Measurements from ENCODE around the gene WWTR1.

WWTR1 gene

GRCh38 chr3:149501524-149501923 is 156.3 kb downstream of the WWTR1 start:
- H3K27ac Mint-ChIP-seq = no peak overlapping the region
- no peak overlapping the region for H3K4me3 Mint-ChIP-seq
- peaks cover 2% of the 10 kb centered on the region for H3K27me3 Mint-ChIP-seq
- no peaks in the 10 kb centered on the region for H3K4me1 Mint-ChIP-seq
- H3K36me3 Mint-ChIP-seq = no peaks in the 10 kb centered on the region
- no peaks in the 10 kb centered on the region for H3K9me3 Mint-ChIP-seq

GRCh38 chr3:149497966-149498670 is 159.7 kb downstream of the WWTR1 start:
- no peaks in the 10 kb centered on the region for H3K4me1 Mint-ChIP-seq
- H3K9me3 Mint-ChIP-seq = no peaks in the 10 kb centered on the region
- H3K27ac Mint-ChIP-seq = no peak overlapping the region
- H3K27me3 Mint-ChIP-seq = peaks cover 4% of the 10 kb centered on the region
- H3K4me3 Mint-ChIP-seq = no peak overlapping the region
- H3K36me3 Mint-ChIP-seq = no peaks in the 10 kb centered on the region

GRCh38 chr3:149496891-149497290 is 160.9 kb downstream of the WWTR1 start:
- H3K27ac Mint-ChIP-seq = no peak overlapping the region
- H3K4me3 Mint-ChIP-seq = no peak overlapping the region
- no peaks in the 10 kb centered on the region for H3K4me1 Mint-ChIP-seq
- peaks cover 6% of the 10 kb centered on the region for H3K27me3 Mint-ChIP-seq
- H3K36me3 Mint-ChIP-seq = no peaks in the 10 kb centered on the region
- no peaks in the 10 kb centered on the region for H3K9me3 Mint-ChIP-seq

DNA sequence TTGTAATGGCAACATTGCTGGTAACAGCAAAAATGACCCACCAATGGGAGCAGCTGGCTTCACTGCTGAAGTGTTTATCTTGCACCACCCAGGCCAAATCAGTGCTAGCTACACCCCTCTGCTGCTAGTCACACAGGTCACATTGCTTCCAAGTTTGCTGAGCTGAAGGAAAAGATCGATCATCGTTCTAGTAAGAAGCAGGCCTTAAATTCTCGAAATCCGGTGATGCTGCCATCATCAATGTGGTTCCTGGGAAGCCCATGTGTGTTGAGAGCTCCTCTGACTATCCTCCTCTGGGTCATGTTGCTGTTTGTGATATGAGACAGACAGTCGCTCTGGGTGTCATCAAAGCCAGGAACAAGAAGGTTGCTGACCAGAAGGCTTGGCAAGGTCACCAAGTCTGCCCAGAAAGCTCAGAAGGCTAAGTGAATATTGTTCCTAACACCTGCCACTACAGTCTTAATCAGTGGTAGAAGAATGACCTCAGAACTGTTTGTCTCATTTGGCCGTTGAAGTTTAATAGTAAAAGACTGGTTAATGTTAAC is 162.2 kb downstream of the WWTR1 start:
- H3K36me3 Mint-ChIP-seq = no peaks in the 10 kb centered on the region
- H3K9me3 Mint-ChIP-seq = no peaks in the 10 kb centered on the region
- H3K27ac Mint-ChIP-seq = no peak overlapping the region
- H3K27me3 Mint-ChIP-seq = peaks cover 11% of the 10 kb centered on the region
- no peaks in the 10 kb centered on the region for H3K4me1 Mint-ChIP-seq
- H3K4me3 Mint-ChIP-seq = no peak overlapping the region

- no peaks in the 10 kb centered on the region for H3K4me1 Mint-ChIP-seq
- no peak overlapping the region for H3K27ac Mint-ChIP-seq
- peaks cover 14% of the 10 kb centered on the region for H3K27me3 Mint-ChIP-seq
- H3K9me3 Mint-ChIP-seq = peaks cover 3% of the 10 kb centered on the region
- H3K4me3 Mint-ChIP-seq = no peak overlapping the region
- H3K36me3 Mint-ChIP-seq = no peaks in the 10 kb centered on the region
Measured at GRCh38 chr3:149494759-149495580, 162.9 kb downstream of the WWTR1 start.

- Mint-ChIP-seq H3K4me3 (no peak overlapping the region), H3K27me3 (peaks cover 15% of the 10 kb centered on the region), H3K27ac (no peak overlapping the region), H3K4me1 (no peaks in the 10 kb centered on the region), H3K9me3 (peaks cover 3% of the 10 kb centered on the region), H3K36me3 (no peaks in the 10 kb centered on the region)
Measured at GRCh38 chr3:149494022-149494758, 163.6 kb downstream of the WWTR1 start.

GRCh38 chr3:149493315-149494021 is 164.4 kb downstream of the WWTR1 start:
- H3K27ac Mint-ChIP-seq = no peak overlapping the region

GRCh38 chr3:149490260-149490971 is 167.4 kb downstream of the WWTR1 start:
- Mint-ChIP-seq H3K27ac (no peak overlapping the region), H3K4me3 (no peak overlapping the region), H3K4me1 (no peaks in the 10 kb centered on the region), H3K9me3 (peaks cover 3% of the 10 kb centered on the region), H3K27me3 (peaks cover 14% of the 10 kb centered on the region), H3K36me3 (no peaks in the 10 kb centered on the region)

More at GRCh38 chr3:149493315-149494021, 164.4 kb downstream of the WWTR1 start:
- Mint-ChIP-seq H3K27me3 (peaks cover 15% of the 10 kb centered on the region), H3K9me3 (peaks cover 3% of the 10 kb centered on the region), H3K36me3 (no peaks in the 10 kb centered on the region), H3K4me1 (no peaks in the 10 kb centered on the region), H3K4me3 (no peak overlapping the region)

DNA sequence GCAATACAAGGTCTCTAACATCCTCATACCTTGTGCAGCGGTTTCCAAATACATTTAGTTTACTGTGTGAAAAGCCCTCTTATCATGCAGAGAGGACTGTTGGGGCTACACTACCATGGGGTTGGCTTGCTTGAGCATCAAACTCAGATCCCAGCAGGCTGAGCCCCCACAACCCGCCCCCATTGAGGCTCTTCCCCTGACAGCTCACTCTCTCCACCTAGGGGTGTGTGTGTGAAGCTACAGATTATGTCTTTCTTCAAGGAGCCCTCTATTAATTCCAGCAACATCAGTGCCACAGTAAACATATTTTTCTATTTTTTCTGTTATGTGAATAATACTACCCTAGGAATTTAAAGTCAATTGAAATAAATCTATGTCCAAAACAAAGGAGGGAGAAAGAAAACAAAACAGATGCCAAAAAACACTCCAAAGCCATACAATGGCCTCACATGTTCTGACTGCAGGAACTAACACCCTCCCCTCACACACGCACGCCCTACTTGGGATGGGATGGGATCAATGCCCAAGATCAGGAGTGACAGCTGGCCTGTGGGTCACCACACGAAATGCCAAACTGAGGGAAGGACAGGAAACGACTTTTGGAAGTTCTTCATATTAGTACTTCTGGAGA is 168.7 kb downstream of the WWTR1 start:
- no peaks in the 10 kb centered on the region for H3K36me3 Mint-ChIP-seq
- no peak overlapping the region for H3K27ac Mint-ChIP-seq
- H3K4me1 Mint-ChIP-seq = no peaks in the 10 kb centered on the region
- H3K27me3 Mint-ChIP-seq = peaks cover 14% of the 10 kb centered on the region
- no peak overlapping the region for H3K4me3 Mint-ChIP-seq
- peaks cover 3% of the 10 kb centered on the region for H3K9me3 Mint-ChIP-seq

GRCh38 chr3:149487598-149488197 is 170.1 kb downstream of the WWTR1 start:
- H3K9me3 Mint-ChIP-seq = peaks cover 3% of the 10 kb centered on the region

DNA sequence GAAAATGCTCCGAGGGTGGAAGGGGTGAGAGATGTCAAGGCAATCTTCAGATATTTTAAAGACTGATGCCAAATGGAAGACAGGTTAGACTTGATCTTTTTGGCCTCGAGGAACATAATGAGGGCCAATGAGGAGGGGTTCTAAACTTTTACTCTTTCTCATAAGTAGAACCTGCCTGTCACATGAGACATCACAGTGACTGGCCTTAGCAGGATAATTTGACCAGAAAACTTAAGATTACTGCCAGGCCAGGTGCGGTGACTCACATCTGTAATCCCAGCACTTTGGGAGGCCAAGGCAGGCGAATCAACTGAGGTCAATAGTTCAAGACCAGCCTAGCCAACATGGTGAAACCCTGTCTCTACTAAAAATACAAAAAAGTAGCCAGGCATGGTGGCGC is 171.1 kb downstream of the WWTR1 start:
- H3K9me3 Mint-ChIP-seq = peaks cover 3% of the 10 kb centered on the region
- no peak overlapping the region for H3K27ac Mint-ChIP-seq
- H3K36me3 Mint-ChIP-seq = no peaks in the 10 kb centered on the region
- H3K4me3 Mint-ChIP-seq = no peak overlapping the region
- peaks cover 9% of the 10 kb centered on the region for H3K27me3 Mint-ChIP-seq
- H3K4me1 Mint-ChIP-seq = no peaks in the 10 kb centered on the region

More at GRCh38 chr3:149487598-149488197, 170.1 kb downstream of the WWTR1 start:
- no peaks in the 10 kb centered on the region for H3K36me3 Mint-ChIP-seq
- H3K27me3 Mint-ChIP-seq = peaks cover 11% of the 10 kb centered on the region
- H3K27ac Mint-ChIP-seq = no peak overlapping the region
- no peak overlapping the region for H3K4me3 Mint-ChIP-seq
- H3K4me1 Mint-ChIP-seq = no peaks in the 10 kb centered on the region

GRCh38 chr3:149481491-149481890 is 176.3 kb downstream of the WWTR1 start:
- H3K9me3 Mint-ChIP-seq = no peaks in the 10 kb centered on the region
- no peak overlapping the region for H3K4me3 Mint-ChIP-seq
- H3K36me3 Mint-ChIP-seq = no peaks in the 10 kb centered on the region
- peaks cover 4% of the 10 kb centered on the region for H3K27me3 Mint-ChIP-seq
- H3K4me1 Mint-ChIP-seq = no peaks in the 10 kb centered on the region
- H3K27ac Mint-ChIP-seq = no peak overlapping the region

DNA sequence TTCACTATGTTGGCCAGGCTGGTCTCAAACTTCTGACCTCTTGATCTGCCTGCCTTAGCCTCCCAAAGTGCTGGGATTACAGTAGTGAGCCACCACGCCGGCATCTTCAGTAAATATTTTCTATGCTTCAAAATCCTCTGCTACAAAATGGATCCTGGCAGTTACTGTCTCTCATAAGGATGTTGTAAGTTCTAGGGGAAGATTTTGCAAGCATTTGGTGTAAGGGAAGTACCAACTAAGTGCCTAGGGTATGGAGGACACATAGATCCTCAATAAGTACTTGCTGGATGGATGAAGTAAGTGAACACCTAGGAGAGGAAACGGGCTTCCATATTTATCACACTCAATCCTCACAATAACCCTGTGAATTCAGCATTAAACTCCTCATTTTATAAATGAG is 176.8 kb downstream of the WWTR1 start:
- Mint-ChIP-seq H3K27me3 (peaks cover 4% of the 10 kb centered on the region), H3K27ac (no peak overlapping the region), H3K4me1 (no peaks in the 10 kb centered on the region), H3K4me3 (no peak overlapping the region), H3K36me3 (no peaks in the 10 kb centered on the region), H3K9me3 (no peaks in the 10 kb centered on the region)
